ENCODE results near the gene FDPS. TPM values are rescaled to one million over a fixed set of nuclear protein-coding genes. Genes with fewer than 3 reads are reported as not detected.
A peak's percentile ranks its signal among the peaks of the same experiment; 100 is the strongest.

FDPS gene
- total RNA-seq, 1 experiment from 2014 or later: 264 TPM

DNA sequence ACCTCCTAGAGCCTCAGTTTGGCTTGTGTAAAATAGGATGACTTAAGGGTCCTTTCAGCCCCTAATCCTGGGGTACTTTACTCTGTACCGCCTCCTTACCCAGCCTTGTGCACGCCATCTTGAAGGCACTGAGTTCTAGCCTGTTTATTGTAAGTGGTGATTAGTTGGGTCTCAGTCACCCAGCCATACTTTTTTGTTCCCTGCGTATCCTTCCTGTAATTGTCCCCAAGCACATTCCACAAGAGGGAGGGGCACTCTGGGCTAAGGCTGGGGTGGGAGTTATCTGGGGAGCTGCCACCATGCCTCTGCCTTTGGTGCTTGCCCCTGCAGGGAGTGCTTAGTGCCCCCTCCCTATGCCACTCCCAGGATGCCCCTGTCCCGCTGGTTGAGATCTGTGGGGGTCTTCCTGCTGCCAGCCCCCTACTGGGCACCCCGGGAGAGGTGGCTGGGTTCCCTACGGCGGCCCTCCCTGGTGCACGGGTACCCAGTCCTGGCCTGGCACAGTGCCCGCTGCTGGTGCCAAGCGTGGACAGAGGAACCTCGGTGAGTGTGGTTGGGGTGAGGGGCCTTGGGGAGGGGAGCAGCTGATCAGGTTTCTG is 856 bp downstream of the FDPS start:
- Mint-ChIP-seq H3K4me3 (ENCODE audit: unreplicated experiment) (peak overlapping the region; percentile 100), H3K27me3 (ENCODE audit: insufficient read depth, unreplicated experiment) (no peaks in the 10 kb centered on the region), H3K27ac (ENCODE audit: low read depth, unreplicated experiment) (peak overlapping the region; percentile 97), H3K9me3 (ENCODE audit: unreplicated experiment) (no peaks in the 10 kb centered on the region), H3K4me1 (ENCODE audit: insufficient read depth, unreplicated experiment) (peaks cover 14% of the 10 kb centered on the region), H3K36me3 (ENCODE audit: insufficient read depth, unreplicated experiment) (peaks cover 54% of the 10 kb centered on the region)
- TF ChIP-seq, protein P1, sequence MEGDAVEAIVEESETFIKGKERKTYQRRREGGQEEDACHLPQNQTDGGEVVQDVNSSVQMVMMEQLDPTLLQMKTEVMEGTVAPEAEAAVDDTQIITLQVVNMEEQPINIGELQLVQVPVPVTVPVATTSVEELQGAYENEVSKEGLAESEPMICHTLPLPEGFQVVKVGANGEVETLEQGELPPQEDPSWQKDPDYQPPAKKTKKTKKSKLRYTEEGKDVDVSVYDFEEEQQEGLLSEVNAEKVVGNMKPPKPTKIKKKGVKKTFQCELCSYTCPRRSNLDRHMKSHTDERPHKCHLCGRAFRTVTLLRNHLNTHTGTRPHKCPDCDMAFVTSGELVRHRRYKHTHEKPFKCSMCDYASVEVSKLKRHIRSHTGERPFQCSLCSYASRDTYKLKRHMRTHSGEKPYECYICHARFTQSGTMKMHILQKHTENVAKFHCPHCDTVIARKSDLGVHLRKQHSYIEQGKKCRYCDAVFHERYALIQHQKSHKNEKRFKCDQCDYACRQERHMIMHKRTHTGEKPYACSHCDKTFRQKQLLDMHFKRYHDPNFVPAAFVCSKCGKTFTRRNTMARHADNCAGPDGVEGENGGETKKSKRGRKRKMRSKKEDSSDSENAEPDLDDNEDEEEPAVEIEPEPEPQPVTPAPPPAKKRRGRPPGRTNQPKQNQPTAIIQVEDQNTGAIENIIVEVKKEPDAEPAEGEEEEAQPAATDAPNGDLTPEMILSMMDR (IDR thresholded peaks at IDR 0.05; ENCODE audit: unreplicated experiment): no peak
- BruUV-seq (replicated peaks): no TSS peak
- intact Hi-C loops (cut with micrococcal nuclease): loop anchor here (2.0 kb wide), 1 partner anchor 13 kb away; no protein-coding TSS in a partner anchor
- POLR2A ChIA-PET: interaction anchor here (1.3 to 7.9 kb wide), 3 partner anchors 11 to 37 kb away, joined by 9 to 103 read pairs (median 13); partner anchors contain the start of genes CLK2 and RUSC1
- peak; percentile 57 for DNase-seq (ENCODE audit: unreplicated experiment)
- CTCF ChIA-PET: interaction anchor here (0.7 to 5.1 kb wide), 4 partner anchors 12 to 103 kb away, joined by 3 to 44 read pairs (median 6); no protein-coding TSS in a partner anchor

DNA sequence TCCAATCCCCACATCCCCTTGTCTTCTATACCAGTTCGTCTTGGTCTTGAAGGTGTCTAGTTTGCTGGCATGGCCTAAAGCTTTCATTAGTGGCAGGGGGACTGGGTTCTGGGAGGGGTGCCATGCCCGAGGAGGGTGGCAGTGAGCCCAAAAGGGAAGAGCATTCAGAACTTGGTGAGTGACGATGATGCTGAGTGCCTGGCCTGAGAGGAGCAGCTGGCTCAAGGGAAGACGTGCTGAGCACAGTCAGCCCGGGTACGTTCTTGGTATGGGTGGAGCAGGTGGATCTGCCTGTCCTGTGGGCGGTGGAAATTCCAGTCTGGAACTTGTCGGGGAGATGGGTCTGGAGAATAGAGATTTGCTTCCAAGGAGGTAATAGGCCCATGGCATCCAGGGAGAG is 4.6 kb downstream of the FDPS start:
- no peaks in the 10 kb centered on the region for H3K27me3 Mint-ChIP-seq (ENCODE audit: insufficient read depth, unreplicated experiment)
- no peaks in the 10 kb centered on the region for H3K9me3 Mint-ChIP-seq (ENCODE audit: unreplicated experiment)
- TF ChIP-seq, protein P1 (IDR thresholded peaks at IDR 0.05; ENCODE audit: unreplicated experiment): no peak
- no peak for DNase-seq (ENCODE audit: unreplicated experiment)
- peaks cover 14% of the 10 kb centered on the region for H3K4me1 Mint-ChIP-seq (ENCODE audit: insufficient read depth, unreplicated experiment)
- intact Hi-C loops (cut with micrococcal nuclease): no loop called here
- H3K36me3 Mint-ChIP-seq (ENCODE audit: insufficient read depth, unreplicated experiment): peaks cover 83% of the 10 kb centered on the region
- ChIA-PET POLR2A (interaction anchor here (7.9 kb wide), 1 partner anchor 8 kb away, joined by 103 read pairs; the partner anchor contains the start of gene RUSC1), CTCF (interaction anchor here (0.5 to 5.1 kb wide), 4 partner anchors 10 to 271 kb away, joined by 3 to 44 read pairs (median 14); no protein-coding TSS in a partner anchor)
- H3K27ac Mint-ChIP-seq (ENCODE audit: low read depth, unreplicated experiment): peak overlapping the region; percentile 80
- no TSS peak for BruUV-seq (replicated peaks)
- no peak overlapping the region for H3K4me3 Mint-ChIP-seq (ENCODE audit: unreplicated experiment)

DNA sequence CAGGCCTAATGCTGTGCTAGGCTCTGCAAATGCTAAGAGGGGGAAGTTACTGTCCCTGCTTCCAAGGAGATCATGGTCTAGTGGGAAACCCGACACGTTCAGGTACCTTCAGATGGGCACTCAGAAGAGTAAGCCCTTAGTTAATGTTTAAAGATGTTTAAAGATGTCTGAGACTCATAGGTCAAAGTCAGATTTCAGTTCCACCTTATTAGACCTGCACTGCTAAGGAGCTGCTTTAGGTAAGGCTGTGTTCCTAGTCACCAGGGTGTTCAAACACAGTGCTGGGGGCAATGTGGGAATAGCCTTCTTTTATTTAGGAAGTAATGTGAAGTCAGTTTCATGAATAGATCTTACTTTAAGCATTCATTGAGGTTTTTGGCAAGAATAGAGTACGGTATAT is 8.3 kb downstream of the FDPS start:
- H3K27me3 Mint-ChIP-seq (ENCODE audit: insufficient read depth, unreplicated experiment): no peaks in the 10 kb centered on the region
- no peaks in the 10 kb centered on the region for H3K9me3 Mint-ChIP-seq (ENCODE audit: unreplicated experiment)
- H3K4me1 Mint-ChIP-seq (ENCODE audit: insufficient read depth, unreplicated experiment): peaks cover 20% of the 10 kb centered on the region
- H3K36me3 Mint-ChIP-seq (ENCODE audit: insufficient read depth, unreplicated experiment): peaks cover 77% of the 10 kb centered on the region
- TF ChIP-seq, protein P1 (IDR thresholded peaks at IDR 0.05; ENCODE audit: unreplicated experiment): no peak
- H3K4me3 Mint-ChIP-seq (ENCODE audit: unreplicated experiment): no peak overlapping the region
- no TSS peak for BruUV-seq (replicated peaks)
- H3K27ac Mint-ChIP-seq (ENCODE audit: low read depth, unreplicated experiment): no peak overlapping the region
- no peak for DNase-seq (ENCODE audit: unreplicated experiment)
- ChIA-PET POLR2A (interaction anchor here (1.0 to 10.5 kb wide), 3 partner anchors 6 to 61 kb away, joined by 4 to 103 read pairs (median 5); partner anchors contain the start of genes ENTREP3, FDPS and SCAMP3), CTCF (interaction anchor here (0.9 to 10.2 kb wide), 3 partner anchors 59 to 255 kb away, joined by 4 to 163 read pairs (median 4); no protein-coding TSS in a partner anchor)
- intact Hi-C loops (cut with micrococcal nuclease): no loop called here

DNA sequence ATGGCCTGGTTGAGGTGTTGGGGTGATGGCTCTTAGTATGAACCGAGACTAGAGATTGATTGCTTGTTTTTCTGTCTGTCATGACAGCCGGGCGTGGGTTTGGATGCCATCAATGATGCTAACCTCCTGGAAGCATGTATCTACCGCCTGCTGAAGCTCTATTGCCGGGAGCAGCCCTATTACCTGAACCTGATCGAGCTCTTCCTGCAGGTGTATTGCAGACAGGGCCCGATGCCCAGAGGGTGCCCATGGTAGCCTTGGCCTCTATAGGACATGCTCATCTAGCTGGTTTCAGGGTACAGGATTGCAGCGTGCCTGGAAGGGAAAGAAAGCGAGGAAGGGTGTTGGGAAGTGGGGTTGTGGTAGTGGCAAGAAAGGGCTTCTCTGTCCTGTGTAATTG is 9.4 kb downstream of the FDPS start:
- Mint-ChIP-seq H3K4me3 (ENCODE audit: unreplicated experiment) (no peak overlapping the region), H3K9me3 (ENCODE audit: unreplicated experiment) (no peaks in the 10 kb centered on the region), H3K27me3 (ENCODE audit: insufficient read depth, unreplicated experiment) (no peaks in the 10 kb centered on the region), H3K4me1 (ENCODE audit: insufficient read depth, unreplicated experiment) (peaks cover 25% of the 10 kb centered on the region), H3K27ac (ENCODE audit: low read depth, unreplicated experiment) (no peak overlapping the region), H3K36me3 (ENCODE audit: insufficient read depth, unreplicated experiment) (peaks cover 66% of the 10 kb centered on the region)
- ChIA-PET CTCF (interaction anchor here (10.2 kb wide), 1 partner anchor 68 kb away, joined by 163 read pairs; no protein-coding TSS in a partner anchor), POLR2A (interaction anchor here (0.7 to 10.5 kb wide), 5 partner anchors 7 to 79 kb away, joined by 3 to 103 read pairs (median 4); partner anchors contain the start of genes ENTREP3, FDPS and SCAMP3)
- BruUV-seq (replicated peaks): no TSS peak
- DNase-seq (ENCODE audit: unreplicated experiment): no peak
- TF ChIP-seq, protein P1 (IDR thresholded peaks at IDR 0.05; ENCODE audit: unreplicated experiment): no peak
- intact Hi-C loops (cut with micrococcal nuclease): no loop called here
